ENCODE data around the gene FFAR1.

Gene FFAR1

GRCh38 chr19:35363001-35363590 lies 15.4 kb downstream of the FFAR1 start:
- no peak for DNase-seq (ENCODE audit: extremely low spot score)
- no peak for TF ChIP-seq TARDBP (IDR thresholded peaks at IDR 0.05)
- no peak for TF ChIP-seq LEF1 (IDR thresholded peaks at IDR 0.05; ENCODE audit: borderline replicate concordance)
- TF ChIP-seq PKNOX1 (IDR thresholded peaks at IDR 0.05): no peak
- TF ChIP-seq ARNT (IDR thresholded peaks at IDR 0.05): no peak
- TF ChIP-seq FOXA1 (IDR thresholded peaks at IDR 0.05): no peak
- TF ChIP-seq SUZ12 (IDR thresholded peaks at IDR 0.05): no peak
- no peak for TF ChIP-seq FOXM1 (IDR thresholded peaks at IDR 0.05; ENCODE audit: borderline replicate concordance)
- TF ChIP-seq ZNF384 (IDR thresholded peaks at IDR 0.05): no peak
- ChIA-PET POLR2A (no interaction called here), CTCF (interaction anchor here (0.7 kb wide), 1 partner anchor 154 kb away, joined by 3 read pairs; no protein-coding TSS in a partner anchor)

- POLR2A ChIA-PET: no interaction called here
- CTCF ChIA-PET: interaction anchor here (0.7 kb wide), 1 partner anchor 154 kb away, joined by 3 read pairs; no protein-coding TSS in a partner anchor
- TF ChIP-seq BHLHE40 (IDR thresholded peaks at IDR 0.05; ENCODE audit: borderline replicate concordance): no peak
- no peak for TF ChIP-seq L3MBTL2 (conservative IDR thresholded peaks at IDR 0.05)
- TF ChIP-seq PKNOX1 (IDR thresholded peaks at IDR 0.05): no peak
- TF ChIP-seq SUZ12 (IDR thresholded peaks at IDR 0.05): no peak
- no peak for TF ChIP-seq HDGF (IDR thresholded peaks at IDR 0.05; ENCODE audit: borderline replicate concordance)
- no peak for TF ChIP-seq LEF1 (IDR thresholded peaks at IDR 0.05; ENCODE audit: borderline replicate concordance)
- no peak for TF ChIP-seq FOXA1 (IDR thresholded peaks at IDR 0.05)
- no peak for DNase-seq (ENCODE audit: extremely low spot score)
These were observed 16.2 kb downstream of the FFAR1 start for GRCh38 chr19:35363711-35364425.

GRCh38 chr19:35365303-35365702 lies 17.6 kb downstream of the FFAR1 start:
- no peak for DNase-seq (ENCODE audit: extremely low spot score)
- TF ChIP-seq ARNT (IDR thresholded peaks at IDR 0.05) (no peak), HDGF (IDR thresholded peaks at IDR 0.05; ENCODE audit: borderline replicate concordance) (no peak), FOXM1 (IDR thresholded peaks at IDR 0.05; ENCODE audit: borderline replicate concordance) (no peak), LEF1 (IDR thresholded peaks at IDR 0.05; ENCODE audit: borderline replicate concordance) (no peak), SP1 (IDR thresholded peaks at IDR 0.05) (no peak), FOXA1 (IDR thresholded peaks at IDR 0.05) (no peak), PKNOX1 (IDR thresholded peaks at IDR 0.05) (no peak), CTBP1 (IDR thresholded peaks at IDR 0.05; ENCODE audit: borderline replicate concordance) (no peak), L3MBTL2 (conservative IDR thresholded peaks at IDR 0.05) (no peak), ELF4 (IDR thresholded peaks at IDR 0.05) (no peak), FOXK2 (IDR thresholded peaks at IDR 0.05) (no peak)
- POLR2A ChIA-PET: no interaction called here
- CTCF ChIA-PET: no interaction called here

- ChIA-PET CTCF (no interaction called here), POLR2A (no interaction called here)
- TF ChIP-seq SUZ12 (IDR thresholded peaks at IDR 0.05) (no peak), TARDBP (IDR thresholded peaks at IDR 0.05) (no peak), ZNF384 (IDR thresholded peaks at IDR 0.05) (no peak), ARNT (IDR thresholded peaks at IDR 0.05) (no peak), FOXK2 (IDR thresholded peaks at IDR 0.05) (no peak), HDGF (IDR thresholded peaks at IDR 0.05; ENCODE audit: borderline replicate concordance) (no peak), FOXM1 (IDR thresholded peaks at IDR 0.05; ENCODE audit: borderline replicate concordance) (no peak)
- DNase-seq (ENCODE audit: extremely low spot score): no peak
These were observed 20.7 kb downstream of the FFAR1 start for GRCh38 chr19:35368378-35368777.

- ChIA-PET CTCF (no interaction called here), POLR2A (no interaction called here)
- TF ChIP-seq HDGF (IDR thresholded peaks at IDR 0.05; ENCODE audit: borderline replicate concordance): no peak
- no peak for DNase-seq (ENCODE audit: extremely low spot score)
These were observed 21.8 kb downstream of the FFAR1 start for GRCh38 chr19:35369522-35369921.

GRCh38 chr19:35370722-35371121 lies 23.0 kb downstream of the FFAR1 start, which contains the start of gene GPR42:
Gene GPR42, plus strand, starts transcription at chr19:35371068. Its CDS starts 292 bp downstream, at chr19:35371360.
- ChIA-PET POLR2A (no interaction called here), CTCF (no interaction called here)
- TF ChIP-seq FOXK2 (IDR thresholded peaks at IDR 0.05) (no peak), FOXA1 (IDR thresholded peaks at IDR 0.05) (no peak), LEF1 (IDR thresholded peaks at IDR 0.05; ENCODE audit: borderline replicate concordance) (no peak), FOXM1 (IDR thresholded peaks at IDR 0.05; ENCODE audit: borderline replicate concordance) (no peak), ARNT (IDR thresholded peaks at IDR 0.05) (no peak), ELF4 (IDR thresholded peaks at IDR 0.05) (no peak), CTBP1 (IDR thresholded peaks at IDR 0.05; ENCODE audit: borderline replicate concordance) (no peak), SUZ12 (IDR thresholded peaks at IDR 0.05) (no peak), ZNF384 (IDR thresholded peaks at IDR 0.05) (no peak), L3MBTL2 (conservative IDR thresholded peaks at IDR 0.05) (no peak), PKNOX1 (IDR thresholded peaks at IDR 0.05) (no peak), BHLHE40 (IDR thresholded peaks at IDR 0.05; ENCODE audit: borderline replicate concordance) (no peak), TARDBP (IDR thresholded peaks at IDR 0.05) (no peak)
- DNase-seq (ENCODE audit: extremely low spot score): no peak
